Vagina (tissue), 2 donors: ENCODE data around the gene CXCR5. TPM values are rescaled to one million over a fixed set of nuclear protein-coding genes. Genes with fewer than 3 reads are reported as not detected.

Source experiments
- DNase-seq, 2 donors: peaks; one replicate each; pipeline ENCODE4 v3.0.0-alpha.2; 2017; ENCODE audit errors: extremely low spot score in 2 of 2
- H3K27ac ChIP-seq: fragments of 200-600 bp; sonication (generic); one replicate; pipeline ENCODE4 v1.5.1; 2019
- H3K27me3 ChIP-seq: fragments of 200-600 bp; sonication (generic); one replicate; pipeline ENCODE4 v1.5.1; 2019
- H3K36me3 ChIP-seq, 2 donors: fragments of 200-600 bp; sonication (generic); one replicate each; pipeline ENCODE4 v1.5.1; 2017 to 2019
- H3K4me1 ChIP-seq: fragments of 200-600 bp; sonication (generic); one replicate; pipeline ENCODE4 v1.5.1; 2019
- H3K4me3 ChIP-seq, 2 donors: fragments of 200-600 bp; sonication (generic); 1 replicate in 1 of 2; 2 replicates in 1 of 2; pipeline ENCODE4 v1.5.1; 2016 to 2019
- H3K9me3 ChIP-seq: fragments of 200-600 bp; sonication (generic); one replicate; pipeline ENCODE4 v1.5.1; 2019
- CTCF ChIP-seq, 3 experiments: fragments of 450-650 bp in 2 of 3; fragments of 200-600 bp in 1 of 3; sonication (generic) in 1 of 3; IDR thresholded peaks; one replicate each; pipeline ENCODE4 v1.5.1; 2017 to 2019; ENCODE audit warnings: antibody characterized with exemption in 3 of 3, mild to moderate bottlenecking in 2 of 3, moderate library complexity in 2 of 3
- POLR2A ChIP-seq, 2 donors: fragments of 450-650 bp; IDR thresholded peaks; one replicate each; pipeline ENCODE4 v1.6.1; 2017; ENCODE audit warnings: antibody characterized with exemption in 2 of 2, mild to moderate bottlenecking in 2 of 2, moderate library complexity in 2 of 2
- POLR2AphosphoS5 ChIP-seq, 2 donors: sonication (generic); formaldehyde crosslinking; IDR thresholded peaks; one replicate each; pipeline ENCODE4 v1.9.0; 2017; ENCODE audit warnings: antibody characterized with exemption in 2 of 2, mild to moderate bottlenecking in 2 of 2, low read depth in 1 of 2; ENCODE audit not compliant: insufficient read depth in 1 of 2
- intact Hi-C: fragments of 100-400 bp; cut with DNase I; formaldehyde crosslinking; loops from one replicate; pipeline ENCODE4 v1.15.1; 2023
- microRNA-seq: library from miRNA; unstranded; fragments of <30 nt; microRNA quantifications from one replicate; pipeline ENCODE4, GENCODE V29; 2017; ENCODE audit warnings: borderline number of aligned reads, borderline replicate concordance
- small RNA-seq: library from RNA; depleted of rRNA; stranded (forward); fragments of <200 nt; gene quantifications from one replicate; pipeline ENCODE3, GENCODE V24; 2016
- total RNA-seq: library from RNA; depleted of rRNA; stranded (reverse); fragments of >200 nt; gene quantifications from one replicate; pipeline ENCODE4 v1.2.3, GENCODE V29; 2016

CXCR5 gene
- total RNA-seq, 1 donor from 2014 or later: not detected

DNA sequence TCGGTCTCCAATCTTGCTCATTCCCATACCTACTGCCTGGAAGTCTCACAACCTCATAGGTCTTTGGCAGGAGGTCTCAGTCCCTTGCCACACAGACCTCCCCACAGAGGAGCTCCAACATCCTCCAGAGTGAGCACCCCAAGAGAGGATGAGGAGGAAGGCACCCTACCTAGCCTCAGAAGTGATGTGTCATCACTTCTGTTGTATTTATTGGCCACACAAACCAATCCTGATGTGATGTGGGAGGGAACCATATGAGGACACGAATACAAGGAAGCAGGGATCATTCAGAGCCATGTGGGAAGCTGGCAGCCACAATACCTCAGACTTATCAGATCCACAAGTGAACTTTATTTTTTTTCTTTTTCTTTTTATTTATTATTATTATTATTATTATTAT, 63.4 kb downstream of the CXCR5 start:
- Histone ChIP-seq H3K4me1 (no peaks in the 10 kb centered on the region), H3K27ac (no peak overlapping the region), H3K27me3 (no peaks in the 10 kb centered on the region), H3K4me3 (no peak overlapping the region), H3K36me3 (no peaks in the 10 kb centered on the region), H3K9me3 (no peaks in the 10 kb centered on the region)
- no peak for DNase-seq
- intact Hi-C loops: no loop called here
- TF ChIP-seq POLR2AphosphoS5 (IDR thresholded peaks at IDR 0.05; ENCODE audit: insufficient read depth in 1 of 2, low read depth in 1 of 2) (no peak), CTCF (IDR thresholded peaks at IDR 0.05) (no peak), POLR2A (IDR thresholded peaks at IDR 0.05) (no peak)

Small RNAs within 50 kb of the gene (microRNA-seq; reads per million reads assigned to microRNA genes)
- not detected for gene MIR4492

Small RNAs within 50 kb of the gene (small RNA-seq; reads per million reads assigned to genes)
- gene MIR4492 (not detected), gene RF00019 (not detected), gene RN7SL688P (not detected)

Other genes starting within 250 kb of the CXCR5 start
- 0.25 TPM for gene TREH, start 204.2 kb upstream of the CXCR5 start, total RNA-seq
- gene DDX6, start 92.7 kb upstream of the CXCR5 start, total RNA-seq: 81.5 TPM
- gene BCL9L, start 42.0 kb downstream of the CXCR5 start, total RNA-seq: 30.0 TPM
- not detected for gene UPK2, start 72.4 kb downstream of the CXCR5 start, total RNA-seq
- gene FOXR1, start 87.9 kb downstream of the CXCR5 start, total RNA-seq: not detected
- gene CENATAC, start 114.2 kb downstream of the CXCR5 start, total RNA-seq: 49.8 TPM
- 1,843 TPM for gene RPS25, start 134.5 kb downstream of the CXCR5 start, total RNA-seq
- gene TRAPPC4, start 134.9 kb downstream of the CXCR5 start, total RNA-seq: 40.0 TPM
- 16.0 TPM for gene SLC37A4, start 147.0 kb downstream of the CXCR5 start, total RNA-seq
- 49.6 TPM for gene HYOU1, start 173.3 kb downstream of the CXCR5 start, total RNA-seq
- gene VPS11, start 183.9 kb downstream of the CXCR5 start, total RNA-seq: 56.0 TPM
- gene HMBS, start 201.0 kb downstream of the CXCR5 start, total RNA-seq: 13.5 TPM
- 18.2 TPM for gene DPAGT1, start 218.0 kb downstream of the CXCR5 start, total RNA-seq
- gene C2CD2L, start 223.5 kb downstream of the CXCR5 start, total RNA-seq: 7.1 TPM
- gene HINFP, start 237.7 kb downstream of the CXCR5 start, total RNA-seq: 22.1 TPM